ENCODE measurements around the gene COL6A6.

Gene COL6A6

DNA sequence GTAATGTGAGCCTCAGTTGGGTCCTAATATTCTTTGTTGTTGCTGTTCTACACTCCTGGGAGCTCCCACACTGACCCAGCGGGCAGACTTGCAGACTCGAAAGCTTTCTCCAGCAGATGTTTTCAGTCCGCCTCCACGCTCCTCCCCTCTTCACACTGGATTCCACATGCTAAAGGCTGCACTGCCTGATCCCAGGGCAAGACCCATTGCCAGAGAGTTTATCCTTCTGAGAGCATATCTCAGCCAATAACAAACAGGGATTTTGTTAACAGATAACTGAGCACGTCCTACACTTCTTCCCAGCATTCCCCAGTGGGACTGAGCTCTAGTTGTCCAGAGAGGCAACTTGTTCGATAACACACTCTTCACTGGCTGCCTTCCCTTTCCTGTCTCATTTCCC lies 8.0 kb upstream of the COL6A6 start:
- TF ChIP-seq, protein P1, sequence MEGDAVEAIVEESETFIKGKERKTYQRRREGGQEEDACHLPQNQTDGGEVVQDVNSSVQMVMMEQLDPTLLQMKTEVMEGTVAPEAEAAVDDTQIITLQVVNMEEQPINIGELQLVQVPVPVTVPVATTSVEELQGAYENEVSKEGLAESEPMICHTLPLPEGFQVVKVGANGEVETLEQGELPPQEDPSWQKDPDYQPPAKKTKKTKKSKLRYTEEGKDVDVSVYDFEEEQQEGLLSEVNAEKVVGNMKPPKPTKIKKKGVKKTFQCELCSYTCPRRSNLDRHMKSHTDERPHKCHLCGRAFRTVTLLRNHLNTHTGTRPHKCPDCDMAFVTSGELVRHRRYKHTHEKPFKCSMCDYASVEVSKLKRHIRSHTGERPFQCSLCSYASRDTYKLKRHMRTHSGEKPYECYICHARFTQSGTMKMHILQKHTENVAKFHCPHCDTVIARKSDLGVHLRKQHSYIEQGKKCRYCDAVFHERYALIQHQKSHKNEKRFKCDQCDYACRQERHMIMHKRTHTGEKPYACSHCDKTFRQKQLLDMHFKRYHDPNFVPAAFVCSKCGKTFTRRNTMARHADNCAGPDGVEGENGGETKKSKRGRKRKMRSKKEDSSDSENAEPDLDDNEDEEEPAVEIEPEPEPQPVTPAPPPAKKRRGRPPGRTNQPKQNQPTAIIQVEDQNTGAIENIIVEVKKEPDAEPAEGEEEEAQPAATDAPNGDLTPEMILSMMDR (IDR thresholded peaks at IDR 0.05; ENCODE audit: low read length), result no peak
- TF ChIP-seq EZH2 (IDR thresholded peaks at IDR 0.05; ENCODE audit: borderline replicate concordance, low read length), result no peak
- H3K9ac ChIP-seq (ENCODE audit: low read length), result no peak overlapping the region
- H3K36me3 ChIP-seq (ENCODE audit: insufficient read depth, low read length), result no peaks in the 10 kb centered on the region
- H3K79me2 ChIP-seq (ENCODE audit: insufficient read depth, low read length), result no peaks in the 10 kb centered on the region
- no peaks in the 10 kb centered on the region for H3K4me1 ChIP-seq (ENCODE audit: insufficient read depth, low read length, severe bottlenecking)
- no peak overlapping the region for H2AFZ ChIP-seq (ENCODE audit: low read length)
- H3K27me3 ChIP-seq (ENCODE audit: insufficient read depth, low read length), result no peaks in the 10 kb centered on the region
- H3K4me3 ChIP-seq (ENCODE audit: low read depth, low read length, poor library complexity, severe bottlenecking), result no peak overlapping the region
- H3K27ac ChIP-seq (ENCODE audit: low read depth, low read length, poor library complexity, severe bottlenecking), result no peak overlapping the region
- no peaks in the 10 kb centered on the region for H4K20me1 ChIP-seq (ENCODE audit: insufficient read depth, low read length)
- no peak overlapping the region for H3K4me2 ChIP-seq (ENCODE audit: low read length)
- H3K9me2 ChIP-seq (ENCODE audit: low read depth, low read length), result no peaks in the 10 kb centered on the region
- no peaks in the 10 kb centered on the region for H3F3A ChIP-seq (ENCODE audit: insufficient read depth, low read length)
- no peaks in the 10 kb centered on the region for H3K9me3 ChIP-seq (ENCODE audit: low read length)

GRCh38 chr3:130514681-130515080 lies 2.3 kb upstream of the COL6A6 start:
- H3K9ac ChIP-seq (ENCODE audit: low read length), result no peak overlapping the region
- no peaks in the 10 kb centered on the region for H3K36me3 ChIP-seq (ENCODE audit: insufficient read depth, low read length)
- no peaks in the 10 kb centered on the region for H3K9me3 ChIP-seq (ENCODE audit: low read length)
- H3K4me2 ChIP-seq (ENCODE audit: low read length), result no peak overlapping the region
- no peaks in the 10 kb centered on the region for H3K79me2 ChIP-seq (ENCODE audit: insufficient read depth, low read length)
- no peaks in the 10 kb centered on the region for H3K4me1 ChIP-seq (ENCODE audit: insufficient read depth, low read length, severe bottlenecking)
- H2AFZ ChIP-seq (ENCODE audit: low read length), result no peak overlapping the region
- no peaks in the 10 kb centered on the region for H4K20me1 ChIP-seq (ENCODE audit: insufficient read depth, low read length)
- H3K4me3 ChIP-seq (ENCODE audit: low read depth, low read length, poor library complexity, severe bottlenecking), result no peak overlapping the region
- no peaks in the 10 kb centered on the region for H3K9me2 ChIP-seq (ENCODE audit: low read depth, low read length)
- H3F3A ChIP-seq (ENCODE audit: insufficient read depth, low read length), result no peaks in the 10 kb centered on the region
- no peak overlapping the region for H3K27ac ChIP-seq (ENCODE audit: low read depth, low read length, poor library complexity, severe bottlenecking)
- TF ChIP-seq, protein P1 (IDR thresholded peaks at IDR 0.05; ENCODE audit: low read length), result no peak
- no peak for TF ChIP-seq EZH2 (IDR thresholded peaks at IDR 0.05; ENCODE audit: borderline replicate concordance, low read length)
- no peaks in the 10 kb centered on the region for H3K27me3 ChIP-seq (ENCODE audit: insufficient read depth, low read length)

GRCh38 chr3:130515755-130516154 lies 1.2 kb upstream of the COL6A6 start:
- Histone ChIP-seq H3K36me3 (ENCODE audit: insufficient read depth, low read length) (no peaks in the 10 kb centered on the region), H3K27ac (ENCODE audit: low read depth, low read length, poor library complexity, severe bottlenecking) (no peak overlapping the region), H3K4me3 (ENCODE audit: low read depth, low read length, poor library complexity, severe bottlenecking) (no peak overlapping the region), H3K4me1 (ENCODE audit: insufficient read depth, low read length, severe bottlenecking) (no peaks in the 10 kb centered on the region), H3K4me2 (ENCODE audit: low read length) (no peak overlapping the region), H4K20me1 (ENCODE audit: insufficient read depth, low read length) (no peaks in the 10 kb centered on the region), H3K79me2 (ENCODE audit: insufficient read depth, low read length) (no peaks in the 10 kb centered on the region), H3K27me3 (ENCODE audit: insufficient read depth, low read length) (no peaks in the 10 kb centered on the region), H2AFZ (ENCODE audit: low read length) (no peak overlapping the region), H3K9me3 (ENCODE audit: low read length) (no peaks in the 10 kb centered on the region), H3K9ac (ENCODE audit: low read length) (no peak overlapping the region), H3F3A (ENCODE audit: insufficient read depth, low read length) (no peaks in the 10 kb centered on the region), H3K9me2 (ENCODE audit: low read depth, low read length) (no peaks in the 10 kb centered on the region)
- no peak for TF ChIP-seq EZH2 (IDR thresholded peaks at IDR 0.05; ENCODE audit: borderline replicate concordance, low read length)
- TF ChIP-seq, protein P1 (IDR thresholded peaks at IDR 0.05; ENCODE audit: low read length), result no peak
